T47D (cell line): ENCODE results near the gene GLYAT.

ENCODE experiments used
- DNase-seq, 2 experiments: peaks; one replicate each; pipeline versions ENCODE4 v3.0.0 to v3.0.0-alpha.2; 2011 to 2012; ENCODE audit warnings: low read depth in 1 of 2, low spot score in 1 of 2
- JUND ChIP-seq: IDR thresholded peaks from 2 replicates; pipeline ENCODE4 v1.6.1; 2012; ENCODE audit warnings: low read depth
- in situ Hi-C: cut with HindIII; loops from 2 replicates; pipeline ENCODE4 v1.10.0; 2016; ENCODE audit warnings: low sequenced_read_pairs, low pct_unique_long_range_greater_than_20kb

GLYAT gene, protein sequence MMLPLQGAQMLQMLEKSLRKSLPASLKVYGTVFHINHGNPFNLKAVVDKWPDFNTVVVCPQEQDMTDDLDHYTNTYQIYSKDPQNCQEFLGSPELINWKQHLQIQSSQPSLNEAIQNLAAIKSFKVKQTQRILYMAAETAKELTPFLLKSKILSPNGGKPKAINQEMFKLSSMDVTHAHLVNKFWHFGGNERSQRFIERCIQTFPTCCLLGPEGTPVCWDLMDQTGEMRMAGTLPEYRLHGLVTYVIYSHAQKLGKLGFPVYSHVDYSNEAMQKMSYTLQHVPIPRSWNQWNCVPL

DNA sequence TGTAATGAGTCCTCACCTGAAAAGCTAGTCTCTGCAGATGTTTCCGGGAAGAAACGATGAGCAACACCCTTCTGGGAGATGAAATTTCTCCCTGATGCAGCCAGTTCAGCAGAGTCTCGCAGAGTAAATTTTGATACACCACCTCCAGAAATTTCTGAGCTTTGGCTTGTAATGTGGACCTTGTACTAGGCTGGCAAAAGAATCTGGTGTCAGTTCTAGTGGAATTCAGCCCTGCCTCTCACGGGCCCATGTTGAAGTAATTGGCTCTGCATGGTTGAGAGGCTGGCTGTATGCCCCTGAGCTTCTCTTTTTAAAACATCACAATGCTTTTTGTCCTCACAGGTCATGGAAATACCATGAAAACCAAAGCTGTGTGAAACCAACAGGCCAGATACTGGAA, at the start of gene GLYAT:
TSS of gene GLYAT (minus strand) at position 125 of the 400 bp plus-strand sequence. CDS start 7,447 bp downstream, outside the sequence.
- DNase-seq = no peak
- in situ Hi-C loops = no loop called here
- no peak for TF ChIP-seq JUND

DNA sequence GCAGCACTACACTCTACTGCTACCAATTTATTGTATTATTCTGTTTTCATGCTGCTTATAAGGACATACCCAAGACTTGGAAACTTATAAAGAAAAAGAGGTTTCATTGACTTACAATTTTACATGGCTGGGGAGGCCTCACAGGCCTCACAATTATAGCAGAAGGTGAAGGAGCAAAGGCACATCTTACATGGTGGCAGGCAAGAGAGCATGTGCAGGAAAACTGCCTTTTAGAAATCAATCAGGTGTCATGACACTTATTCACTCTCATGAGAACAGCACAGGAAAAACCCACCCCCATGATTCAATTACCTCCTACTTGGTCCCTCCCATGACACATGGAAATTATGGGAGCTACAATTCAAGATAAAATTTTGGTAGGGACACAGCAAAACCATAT, 49.6 kb upstream of the GLYAT start:
- DNase-seq = no peak
- in situ Hi-C loops = no loop called here
- TF ChIP-seq JUND = no peak

DNA sequence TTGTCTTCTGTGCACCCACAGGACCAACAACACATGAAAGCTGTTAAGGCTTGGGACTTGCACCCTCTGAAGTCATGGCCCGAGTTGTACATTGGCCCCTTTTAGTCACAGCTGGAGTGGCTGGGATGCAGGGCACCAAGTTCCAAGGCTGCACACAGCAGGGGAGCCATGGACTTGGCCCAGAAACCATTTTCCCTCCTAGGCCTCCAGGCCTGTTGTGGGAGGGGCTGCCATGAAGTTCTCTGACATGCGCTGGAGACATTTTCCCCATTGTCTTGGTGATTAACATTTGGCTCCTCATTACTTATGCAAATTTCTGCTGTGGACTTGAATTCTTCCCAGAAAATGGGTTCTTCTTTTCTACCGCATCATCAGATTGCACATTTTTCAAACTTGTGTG, 48.8 kb upstream of the GLYAT start:
- no peak for TF ChIP-seq JUND
- in situ Hi-C loops = no loop called here
- DNase-seq = no peak

DNA sequence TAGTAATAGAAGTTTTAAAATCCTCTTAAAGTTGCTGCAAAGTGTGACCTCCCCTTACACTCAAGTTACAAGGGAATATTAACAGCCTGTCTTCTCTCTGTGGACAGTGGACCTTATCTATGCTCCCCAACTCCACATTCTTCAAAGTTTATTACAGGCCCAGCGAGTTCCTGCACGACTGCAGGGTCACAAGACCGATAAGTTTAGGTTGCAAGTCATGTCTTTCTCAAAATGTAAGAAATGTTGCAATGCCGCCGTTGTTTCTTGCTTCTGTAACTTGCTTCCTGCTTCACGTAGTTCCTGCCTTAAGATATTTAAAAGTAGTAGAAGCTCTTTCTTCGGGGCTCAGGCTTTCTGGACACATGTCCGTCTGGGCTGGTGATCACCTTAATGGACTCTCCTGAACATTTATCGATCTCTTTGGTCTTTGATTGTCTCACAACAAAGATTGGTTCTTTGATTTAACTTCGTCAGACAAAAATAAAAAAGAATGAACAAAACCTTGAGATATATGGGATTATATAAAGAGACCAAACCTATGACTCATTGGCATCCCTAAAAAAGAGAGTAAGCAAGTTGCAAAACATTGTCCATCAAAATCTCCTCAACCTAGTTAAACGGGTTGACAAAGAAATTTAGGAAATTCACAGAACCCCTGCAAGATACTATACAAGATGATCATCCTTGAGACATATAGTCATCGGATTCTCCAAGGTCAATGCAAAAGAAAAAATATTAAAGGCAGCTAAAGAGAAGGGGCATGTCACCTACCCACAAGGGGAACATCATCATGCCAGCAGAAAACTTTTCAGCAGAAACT, 45.4 kb upstream of the GLYAT start:
- no peak for DNase-seq
- no peak for TF ChIP-seq JUND
- in situ Hi-C loops = no loop called here

DNA sequence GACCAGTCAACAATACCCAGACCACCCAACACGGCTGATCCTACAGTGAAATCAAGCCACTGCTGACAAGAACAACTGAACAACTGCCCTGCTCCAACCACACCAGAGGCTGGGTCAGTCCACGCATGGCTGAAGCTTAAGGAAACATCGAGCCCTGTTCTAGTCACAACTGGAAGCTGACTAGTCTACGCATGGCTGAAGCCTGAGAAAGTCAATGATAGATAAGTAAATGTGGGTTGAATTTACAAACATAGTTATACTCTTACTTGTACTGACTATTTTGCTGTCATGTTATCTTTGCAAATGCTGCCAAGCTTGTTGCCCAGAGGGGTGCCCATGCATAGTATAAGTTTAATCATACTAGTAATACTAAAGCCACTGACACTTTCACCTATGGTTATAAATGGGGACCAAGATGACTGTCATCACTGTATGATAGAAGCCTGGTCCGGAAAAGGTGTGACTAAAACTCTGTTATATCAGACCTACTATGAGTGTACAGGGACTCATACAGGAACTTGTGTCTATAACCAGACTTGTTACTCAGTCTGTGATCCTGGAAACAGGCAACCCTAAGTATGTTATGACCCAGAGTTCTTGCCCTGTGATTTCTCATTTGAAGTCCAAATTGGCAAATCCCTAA, 43.4 kb upstream of the GLYAT start:
- in situ Hi-C loops = no loop called here
- TF ChIP-seq JUND = no peak
- no peak for DNase-seq

DNA sequence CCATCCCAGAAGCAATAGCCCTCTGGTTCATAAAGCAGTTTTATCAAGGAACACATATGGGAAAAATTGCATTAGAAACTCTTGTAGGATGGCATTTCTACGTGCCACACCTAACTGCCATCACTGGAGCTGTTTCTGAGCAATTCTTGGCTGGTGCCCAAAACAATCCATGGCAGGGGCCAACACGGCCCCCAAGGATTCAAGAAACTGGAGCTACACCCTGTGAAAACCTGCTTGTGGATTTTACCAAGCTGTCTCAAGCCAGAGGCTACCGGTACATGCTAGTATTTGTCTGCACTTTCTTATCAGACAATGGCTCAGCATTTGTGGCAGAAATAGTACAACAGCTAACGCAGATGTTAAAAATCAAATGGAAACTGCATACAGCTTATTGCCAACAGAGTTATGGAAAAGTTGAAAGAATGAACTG, 42.4 kb upstream of the GLYAT start:
- DNase-seq = no peak
- in situ Hi-C loops = no loop called here
- TF ChIP-seq JUND = no peak

DNA sequence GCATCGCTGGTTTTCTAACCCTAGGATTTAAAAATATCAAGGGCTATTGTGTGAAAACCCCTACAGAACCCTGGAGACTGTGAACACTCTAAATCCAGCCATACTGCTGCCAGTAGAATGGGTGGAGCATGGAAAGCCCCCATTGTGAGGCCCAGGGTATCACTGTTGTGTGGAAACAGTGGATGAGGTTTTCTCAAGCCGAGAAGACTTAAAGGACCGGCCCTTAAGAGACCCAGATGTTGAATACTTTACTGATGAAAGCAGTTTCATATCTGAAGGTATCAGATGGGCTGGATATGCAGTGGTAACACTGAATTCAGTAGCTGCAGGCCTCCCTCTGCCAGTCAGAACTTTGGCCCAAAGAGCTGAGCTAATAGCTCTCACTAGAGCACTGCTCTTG, 41.6 kb upstream of the GLYAT start:
- DNase-seq = no peak
- no peak for TF ChIP-seq JUND
- in situ Hi-C loops = no loop called here

DNA sequence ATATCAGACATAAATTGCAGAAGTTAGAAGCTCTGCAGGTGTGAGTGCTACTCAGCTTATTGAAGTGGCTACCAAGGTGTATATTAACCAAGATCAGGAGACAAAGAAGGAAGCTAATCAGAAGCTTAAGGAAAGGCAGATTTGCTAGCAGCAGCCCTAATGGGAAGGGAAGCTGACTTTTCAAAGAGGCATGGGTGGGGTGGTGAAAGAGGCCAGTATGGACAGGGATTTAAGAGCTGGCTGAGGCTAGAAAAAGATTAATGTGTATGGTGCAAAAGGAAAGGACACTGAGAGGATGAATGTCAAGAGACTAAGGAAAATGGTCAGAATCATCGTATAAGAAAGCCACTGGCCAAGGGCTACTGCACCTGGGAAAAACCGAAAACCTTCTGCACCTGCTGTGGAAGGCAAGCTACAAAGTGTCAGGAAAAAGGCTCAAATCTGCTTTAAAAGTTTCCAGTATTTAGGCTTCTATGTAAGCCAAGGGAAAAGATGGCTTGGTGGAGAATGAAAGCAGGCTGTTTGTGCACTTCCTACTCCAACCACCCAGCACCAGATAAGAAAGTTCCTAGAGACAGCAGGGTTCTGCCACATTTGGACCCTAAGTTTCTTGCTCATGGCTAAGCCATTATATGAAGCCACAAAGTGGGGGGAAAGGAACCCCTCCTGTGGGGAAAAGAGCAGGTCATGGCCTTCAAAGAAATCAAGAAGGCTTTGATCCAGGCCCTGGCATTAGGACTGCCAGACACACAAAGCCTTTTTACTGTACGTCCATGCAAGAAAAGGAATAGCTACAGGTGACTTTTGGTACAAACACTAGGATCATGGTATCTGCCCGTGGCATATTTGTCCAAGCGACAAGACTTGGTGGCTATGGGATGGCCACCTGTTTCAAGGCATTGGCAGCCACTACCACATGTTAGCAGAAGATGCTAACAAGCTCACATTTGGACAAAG, 40.9 kb upstream of the GLYAT start:
- no peak for DNase-seq
- no peak for TF ChIP-seq JUND

DNA sequence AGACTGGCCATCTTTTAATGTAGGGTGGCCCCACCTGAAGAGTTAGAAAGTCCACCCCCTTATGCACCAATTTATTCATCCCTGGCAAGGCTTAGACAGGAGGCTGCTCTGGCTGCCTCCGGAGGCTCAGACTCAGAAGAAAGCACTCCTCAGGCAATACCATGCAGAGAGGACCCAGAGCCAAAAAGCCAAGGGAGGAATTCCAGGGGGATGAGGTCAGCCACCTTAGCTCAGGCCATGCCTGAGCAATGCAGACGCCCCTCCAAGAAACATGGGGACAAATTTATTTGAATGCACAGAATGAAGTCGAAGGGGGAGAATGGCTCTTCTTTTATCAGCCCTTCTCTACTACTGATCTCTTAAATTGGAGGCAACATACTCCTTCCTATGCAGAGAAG, 39.7 kb upstream of the GLYAT start:
- in situ Hi-C loops = no loop called here

More for the DNA sequence above, 40.9 kb upstream of the GLYAT start:
- in situ Hi-C loops = no loop called here

DNA sequence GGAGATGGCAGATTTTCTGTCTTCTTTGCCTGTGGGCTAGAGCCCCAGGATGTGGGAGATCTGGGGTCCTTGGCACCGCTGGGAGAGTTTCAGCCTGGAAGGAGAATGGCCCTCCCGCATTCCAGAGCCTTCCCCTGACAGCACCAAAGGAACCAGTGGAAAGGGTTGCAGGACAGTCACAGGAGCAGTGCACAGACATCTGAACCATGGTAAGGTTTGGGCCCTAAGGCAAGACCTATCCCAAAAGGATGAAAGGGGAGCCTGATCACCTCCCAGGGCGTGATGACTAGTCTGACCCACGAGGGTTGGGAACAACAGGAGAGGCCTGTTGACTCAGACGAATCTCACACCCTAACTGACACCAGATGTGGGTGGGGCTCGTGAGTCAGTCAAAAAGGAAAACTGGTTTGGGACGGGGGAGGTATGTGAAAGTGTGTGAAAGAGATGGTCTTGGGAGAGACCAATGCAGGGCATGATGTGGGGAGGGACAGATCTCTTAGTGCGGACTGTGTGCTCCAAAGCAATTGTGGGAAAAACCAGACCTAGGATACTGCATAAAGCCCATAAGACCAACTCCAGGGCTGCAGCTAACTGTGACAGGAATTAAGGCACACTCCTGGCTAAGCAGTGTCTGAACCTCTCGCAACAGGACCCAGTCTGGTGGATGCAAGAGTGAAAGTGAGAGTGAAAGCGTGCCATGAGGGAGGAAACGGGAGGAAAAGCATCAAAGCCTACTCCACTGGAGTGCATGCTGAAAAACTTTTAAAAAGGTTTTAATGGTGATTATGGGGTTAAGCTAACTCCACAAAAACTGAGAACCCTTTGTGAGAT, 39.1 kb upstream of the GLYAT start:
- DNase-seq = no peak
- no peak for TF ChIP-seq JUND
- in situ Hi-C loops = no loop called here

More for the DNA sequence above, 39.7 kb upstream of the GLYAT start:
- no peak for DNase-seq
- TF ChIP-seq JUND = no peak

DNA sequence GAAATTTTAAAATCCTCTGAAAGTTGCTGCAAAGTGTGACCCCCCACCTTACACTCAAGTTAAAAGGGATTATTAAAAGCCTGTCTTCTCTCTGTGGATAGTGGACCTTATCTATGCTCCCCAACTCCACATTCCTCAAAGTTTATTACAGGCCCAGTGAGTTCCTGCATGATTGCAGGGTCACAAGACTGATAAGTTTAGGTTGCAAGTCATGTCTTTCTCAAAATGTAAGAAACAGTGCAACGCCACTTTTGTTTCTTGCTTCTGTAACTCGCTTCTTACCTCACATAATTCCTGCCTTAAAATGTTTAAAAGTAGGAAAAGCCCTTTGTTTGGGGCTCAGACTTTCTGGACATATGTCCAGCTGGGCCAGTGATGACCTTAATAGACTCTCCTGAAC, 38.4 kb upstream of the GLYAT start:
- no peak for DNase-seq
- in situ Hi-C loops = no loop called here
- TF ChIP-seq JUND = no peak
